A673 (cell line): Measurements from ENCODE around the gene MKNK1.

Experiments used
- CTCF ChIP-seq: fragments of 300-800, 200-600 bp; sonication (generic); conservative IDR thresholded peaks from 2 replicates; pipeline ENCODE4 v1.5.1; 2017; ENCODE audit warnings: low read depth, mild to moderate bottlenecking, antibody characterized with exemption, low read length, moderate library complexity, mixed read lengths
- EZH2 ChIP-seq: fragments of 200-600 bp; sonication (generic); IDR thresholded peaks from 2 replicates; pipeline ENCODE4 v1.6.1; 2017; ENCODE audit warnings: borderline replicate concordance, low read depth, mild to moderate bottlenecking, mixed read lengths, antibody characterized with exemption, low read length; ENCODE audit not compliant: poor library complexity, severe bottlenecking

DNA sequence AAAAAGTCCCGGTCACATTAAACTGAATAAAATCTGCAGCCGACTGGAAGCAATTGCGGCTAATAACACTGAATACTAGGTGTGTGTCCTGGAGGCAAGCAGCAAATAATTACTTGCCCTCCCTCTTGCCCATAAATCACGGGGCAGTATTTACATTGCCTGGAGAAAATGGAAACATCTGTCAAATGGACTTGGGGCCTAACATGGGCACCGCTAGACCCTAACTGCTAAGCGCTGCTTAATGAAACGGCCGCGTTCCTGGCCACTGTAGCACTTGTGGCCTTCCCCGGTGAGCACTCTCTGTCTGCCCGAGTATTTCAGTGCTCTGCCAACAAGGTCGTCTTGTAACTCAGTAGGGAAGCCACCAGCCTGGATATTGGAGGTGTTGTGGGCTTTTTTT lies 28.8 kb downstream of the MKNK1 start:
- TF ChIP-seq CTCF (no peak), EZH2 (no peak)
